T-cell (primary cell): ENCODE data around the gene EP400. TPM values are rescaled to one million over a fixed set of nuclear protein-coding genes. Genes with fewer than 3 reads are reported as not detected.
"Not testable (repeated sequence)": the region's sequence is repeated elsewhere in the genome, so short reads cannot be mapped to it uniquely, and the experiment has no call there.

ENCODE experiments used
- ATAC-seq, 4 experiments: fragments of 200-7000 bp in 3 of 4; fragments of 150-1000 bp in 1 of 4; cut with Tn5 transposase; replicated peaks in 1 of 4; 1 replicate in 3 of 4; 2 replicates in 1 of 4; pipeline ENCODE4 v1.10.0; 2021; ENCODE audit warnings: moderate library complexity in 3 of 4, mild to moderate bottlenecking in 2 of 4, moderate number of reproducible peaks in 1 of 4
- CTCF ChIA-PET, 2 donors: fragments of 300-600 bp; sonication (Branson Sonifier 250); formaldehyde crosslinking; loops; one replicate each; lab custom pipeline; 2022; ENCODE audit warnings: antibody characterized with exemption in 2 of 2; lab: Charles Lee
- POLR2A ChIA-PET, 2 donors: fragments of 300-600 bp; sonication (Branson Sonifier 250); formaldehyde crosslinking; loops; one replicate each; lab custom pipeline; 2022; ENCODE audit warnings: antibody characterized with exemption in 2 of 2; lab: Charles Lee
- DNase-seq, 35 experiments: peaks; one replicate each; pipeline versions ENCODE4 v3.0.0 to v3.0.0-alpha.2; 2013 to 2023
- H3K27ac ChIP-seq: one replicate; pipeline ENCODE4 v1.5.1; 2013; ENCODE audit warnings: low read length
- H3K27me3 ChIP-seq, 2 experiments: replicated peaks in 1 of 2; 1 replicate in 1 of 2; 2 replicates in 1 of 2; pipeline versions ENCODE4 v1.6.1 to v1.7.0; 2013; ENCODE audit warnings: low read length in 1 of 2, mixed read lengths in 1 of 2; ENCODE audit not compliant: control insufficient read depth in 2 of 2, insufficient read depth in 2 of 2; ENCODE audit errors: extremely low read depth in 1 of 2
- H3K36me3 ChIP-seq, 2 donors: 1 replicate in 1 of 2; 2 replicates in 1 of 2; pipeline versions ENCODE4 v1.6.1 to v1.7.0; 2013; ENCODE audit warnings: low read length in 1 of 2; ENCODE audit not compliant: control insufficient read depth in 2 of 2, insufficient read depth in 1 of 2; ENCODE audit errors: extremely low read depth in 1 of 2
- H3K4me1 ChIP-seq, 2 experiments: 1 replicate in 1 of 2; 2 replicates in 1 of 2; pipeline versions ENCODE4 v1.6.1 to v1.7.0; 2013; ENCODE audit warnings: low read length in 2 of 2, mixed read lengths in 1 of 2; ENCODE audit not compliant: insufficient read depth in 2 of 2, control insufficient read depth in 1 of 2; ENCODE audit errors: extremely low read depth in 1 of 2
- H3K4me3 ChIP-seq, 2 donors: 1 replicate in 1 of 2; 2 replicates in 1 of 2; pipeline versions ENCODE4 v1.5.1 to v1.7.0; 2013; ENCODE audit warnings: mild to moderate bottlenecking in 2 of 2, low read length in 1 of 2, moderate library complexity in 1 of 2; ENCODE audit not compliant: control insufficient read depth in 1 of 2; ENCODE audit errors: extremely low read depth in 1 of 2
- H3K9me3 ChIP-seq: 2 replicates; pipeline ENCODE4 v1.7.0; 2013
- H3K27ac Mint-ChIP-seq, 2 donors: one replicate each; pipeline ENCODE4 v1.8.0; 2020 to 2021; ENCODE audit warnings: mild to moderate bottlenecking in 2 of 2, mixed read lengths in 2 of 2
- H3K27me3 Mint-ChIP-seq, 2 donors: one replicate each; pipeline ENCODE4 v1.8.0; 2021 to 2022; ENCODE audit warnings: mixed read lengths in 2 of 2
- H3K36me3 Mint-ChIP-seq: one replicate; pipeline ENCODE4 v1.8.0; 2021; ENCODE audit warnings: mixed read lengths
- H3K4me1 Mint-ChIP-seq, 3 donors: one replicate each; pipeline ENCODE4 v1.8.0; 2020 to 2022; ENCODE audit warnings: mixed read lengths in 3 of 3, mild to moderate bottlenecking in 1 of 3
- H3K4me3 Mint-ChIP-seq, 3 donors: one replicate each; pipeline ENCODE4 v1.8.0; 2020 to 2022; ENCODE audit warnings: mild to moderate bottlenecking in 3 of 3, mixed read lengths in 3 of 3, moderate library complexity in 3 of 3
- H3K9me3 Mint-ChIP-seq, 3 donors: one replicate each; pipeline ENCODE4 v1.8.0; 2020 to 2022; ENCODE audit warnings: mixed read lengths in 3 of 3
- whole genome bisulfite sequencing: methylation state at CpG from one replicate; pipeline ENCODE4 v1.1.5; 2013; ENCODE audit warnings: missing lambda C conversion rate; ENCODE audit not compliant: insufficient coverage; 5-methylcytosine and 5-hydroxymethylcytosine counted together
- total RNA-seq, 35 experiments: library from RNA in 6 of 35; stranded (reverse) in 6 of 35; fragments of 120-200 nt in 1 of 35; gene quantifications; one replicate each; pipeline versions ENCODE4 v1.2.1 to v1.2.4 and lab custom pipeline; 2013 to 2026

EP400 gene
- total RNA-seq, 5 donors from 2014 or later (not counting 1 experiment from before 2014, with no cell fraction given) = 75.7 to 84.3 (median 79.2) TPM

DNA sequence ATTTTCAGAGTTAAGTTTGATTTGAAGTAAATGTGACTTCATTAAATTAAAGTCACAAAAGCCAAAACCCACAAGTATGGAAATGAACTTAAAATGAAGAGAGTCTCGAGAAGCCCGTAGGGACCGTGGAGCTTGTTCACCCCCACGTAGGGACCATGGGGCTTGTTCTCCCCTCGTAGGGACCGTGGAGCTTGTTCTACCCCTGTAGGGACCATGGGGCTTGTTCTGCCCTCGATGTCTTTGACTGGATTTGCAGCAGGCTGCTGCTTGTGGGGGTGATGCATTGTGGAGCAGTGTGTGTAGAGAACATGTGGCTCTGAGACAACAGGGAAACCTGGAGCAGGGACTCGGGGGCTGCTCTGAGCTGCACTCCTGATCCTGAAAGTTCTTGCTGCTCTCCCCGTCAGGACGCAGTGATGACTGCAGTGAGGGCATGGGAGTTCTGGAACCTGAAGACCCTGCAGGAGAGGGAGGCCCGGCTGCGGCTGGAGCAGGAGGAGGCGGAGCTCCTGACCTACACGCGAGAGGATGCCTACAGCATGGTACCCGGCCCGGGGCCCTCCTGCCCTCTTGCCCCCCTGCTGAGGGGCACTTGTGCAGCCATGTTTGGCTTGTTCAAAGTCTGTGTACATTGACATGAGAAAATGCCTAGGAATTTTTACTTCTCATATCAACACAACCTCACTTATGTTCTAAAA lies 94.2 kb downstream of the EP400 start:
- Mint-ChIP-seq H3K4me3 (no peak overlapping the region), H3K27me3 (no peaks in the 10 kb centered on the region), H3K36me3 (peaks cover 59% of the 10 kb centered on the region), H3K9me3 (no peaks in the 10 kb centered on the region), H3K4me1 (peaks cover 0 to 8% (median 2%) of the 10 kb centered on the region in 3 donors), H3K27ac (no peak overlapping the region)
- CTCF ChIA-PET = interaction anchor here in 1 of 2 donors (0.6 kb wide), 1 partner anchor 10 kb away, joined by 3 read pairs; no protein-coding TSS in a partner anchor
- Histone ChIP-seq H3K27ac (no peak overlapping the region), H3K4me1 (no peaks in the 10 kb centered on the region), H3K4me3 (no peak overlapping the region), H3K27me3 (no peaks in the 10 kb centered on the region), H3K9me3 (no peaks in the 10 kb centered on the region), H3K36me3 (peaks cover 25 to 79% of the 10 kb centered on the region in 2 donors)
- DNase-seq (no peak), ATAC-seq (no peak)
- 92% methylated on average over 9 of the region's 17 CpGs for WGBS
- POLR2A ChIA-PET = no interaction called here

DNA sequence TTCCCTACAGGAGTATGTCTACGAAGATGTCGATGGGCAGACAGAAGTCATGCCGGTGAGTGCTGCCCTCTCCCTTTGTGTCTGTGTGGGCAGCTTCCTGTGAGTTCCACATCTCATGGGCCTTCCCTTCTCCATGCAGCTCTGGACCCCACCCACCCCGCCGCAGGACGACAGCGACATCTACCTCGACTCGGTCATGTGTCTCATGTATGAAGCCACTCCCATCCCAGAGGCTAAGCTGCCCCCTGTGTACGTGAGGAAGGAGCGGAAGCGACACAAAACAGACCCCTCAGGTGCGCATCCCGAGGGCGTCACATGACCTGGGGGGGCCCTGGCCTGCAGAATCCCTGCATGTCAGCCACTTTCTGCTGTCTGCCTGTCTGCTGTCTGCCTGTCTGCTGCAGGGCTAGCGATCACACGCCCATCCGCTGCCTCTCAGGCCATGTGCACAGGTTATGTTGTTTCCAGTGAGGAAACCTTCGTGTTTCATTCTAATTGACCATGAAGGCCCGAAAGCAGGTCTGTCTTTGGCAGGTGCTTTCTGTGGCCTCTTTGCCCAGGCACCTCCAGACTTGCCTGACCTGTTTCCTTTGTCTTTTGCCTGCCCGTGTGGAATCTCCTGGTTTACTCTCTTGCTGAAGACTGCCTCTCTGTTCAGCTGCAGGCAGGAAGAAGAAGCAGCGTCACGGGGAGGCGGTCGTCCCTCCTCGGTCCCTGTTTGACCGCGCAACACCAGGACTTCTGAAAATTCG lies 95.1 kb downstream of the EP400 start:
- Histone ChIP-seq H3K27me3 (no peaks in the 10 kb centered on the region), H3K27ac (no peak overlapping the region), H3K36me3 (peaks cover 25 to 79% of the 10 kb centered on the region in 2 donors), H3K4me1 (no peaks in the 10 kb centered on the region), H3K4me3 (no peak overlapping the region), H3K9me3 (no peaks in the 10 kb centered on the region)
- ChIA-PET CTCF (no interaction called here), POLR2A (no interaction called here)
- peaks cover 0 to 8% (median 2%) of the 10 kb centered on the region in 3 donors for H3K4me1 Mint-ChIP-seq
- no peak for DNase-seq
- no peaks in the 10 kb centered on the region for H3K27me3 Mint-ChIP-seq
- H3K4me3 Mint-ChIP-seq = no peak overlapping the region
- H3K9me3 Mint-ChIP-seq = no peaks in the 10 kb centered on the region
- ATAC-seq = no peak
- peaks cover 61% of the 10 kb centered on the region for H3K36me3 Mint-ChIP-seq
- peak overlapping the region in 1 of 2 donors; percentile 4 for H3K27ac Mint-ChIP-seq
- over 99% methylated on average over 24 of the region's 29 CpGs for WGBS

DNA sequence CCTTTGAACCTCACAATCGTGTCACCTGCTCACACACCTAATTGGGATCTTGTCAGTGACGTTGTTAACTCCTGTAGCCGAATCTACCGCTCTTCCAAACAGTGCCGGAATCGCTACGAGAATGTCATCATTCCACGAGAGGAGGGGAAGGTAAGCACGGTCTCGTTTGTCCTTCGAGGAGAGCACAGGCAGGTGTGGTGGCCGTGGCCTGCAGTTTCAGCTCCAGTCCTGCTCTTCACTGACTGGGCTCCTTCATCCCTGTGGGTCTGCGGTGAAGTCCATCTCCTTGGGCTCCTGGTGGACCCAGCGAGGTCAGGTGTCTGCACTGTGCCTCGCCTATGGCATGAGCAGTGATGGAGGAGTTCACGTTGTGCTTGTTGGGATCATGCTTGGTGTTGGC lies 96.0 kb downstream of the EP400 start:
- Mint-ChIP-seq H3K9me3 (no peaks in the 10 kb centered on the region), H3K27me3 (no peaks in the 10 kb centered on the region), H3K36me3 (peaks cover 65% of the 10 kb centered on the region), H3K27ac (no peak overlapping the region), H3K4me1 (peaks cover 0 to 7% (median 2%) of the 10 kb centered on the region in 3 donors), H3K4me3 (no peak overlapping the region)
- ATAC-seq (no peak), DNase-seq (no peak)
- H3K27ac ChIP-seq = no peak overlapping the region
- WGBS = 96% methylated on average over 14 of the region's 16 CpGs
- peaks cover 24 to 82% of the 10 kb centered on the region in 2 donors for H3K36me3 ChIP-seq
- no peak overlapping the region for H3K4me3 ChIP-seq
- no peaks in the 10 kb centered on the region for H3K27me3 ChIP-seq
- CTCF ChIA-PET = no interaction called here
- POLR2A ChIA-PET = no interaction called here
- no peaks in the 10 kb centered on the region for H3K4me1 ChIP-seq
- H3K9me3 ChIP-seq = no peaks in the 10 kb centered on the region

DNA sequence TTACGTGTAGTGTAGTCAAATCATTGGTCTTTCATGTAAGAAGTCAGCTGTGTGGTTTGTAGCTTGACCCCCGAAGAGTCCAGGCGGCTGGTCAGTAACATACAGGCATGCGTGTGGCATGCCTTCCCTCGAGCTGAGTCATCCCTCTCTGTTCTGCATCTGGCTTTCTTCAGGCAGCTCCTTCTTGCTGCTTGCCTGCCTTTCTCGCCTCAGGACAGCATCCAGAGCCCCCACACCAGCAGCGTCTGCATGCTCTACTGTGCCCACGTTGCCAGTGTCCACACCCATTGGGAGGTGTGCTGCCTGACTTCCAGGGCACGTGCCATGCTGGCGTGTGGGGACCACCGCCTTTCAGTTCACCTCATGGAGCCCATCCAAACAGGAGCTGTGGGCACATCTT lies 96.8 kb downstream of the EP400 start:
- no peak overlapping the region for H3K27ac ChIP-seq
- Mint-ChIP-seq H3K27me3 (no peaks in the 10 kb centered on the region), H3K27ac (no peak overlapping the region), H3K36me3 (peaks cover 72% of the 10 kb centered on the region), H3K4me1 (peaks cover 0 to 5% (median 1%) of the 10 kb centered on the region in 3 donors), H3K4me3 (no peak overlapping the region), H3K9me3 (no peaks in the 10 kb centered on the region)
- ATAC-seq (no peak), DNase-seq (no peak)
- ChIA-PET POLR2A (no interaction called here), CTCF (no interaction called here)
- H3K4me3 ChIP-seq = no peak overlapping the region
- no peaks in the 10 kb centered on the region for H3K4me1 ChIP-seq
- no peaks in the 10 kb centered on the region for H3K9me3 ChIP-seq
- WGBS = 96% methylated on average over 9 of the region's 11 CpGs
- H3K27me3 ChIP-seq = no peaks in the 10 kb centered on the region
- peaks cover 21 to 84% of the 10 kb centered on the region in 2 donors for H3K36me3 ChIP-seq

DNA sequence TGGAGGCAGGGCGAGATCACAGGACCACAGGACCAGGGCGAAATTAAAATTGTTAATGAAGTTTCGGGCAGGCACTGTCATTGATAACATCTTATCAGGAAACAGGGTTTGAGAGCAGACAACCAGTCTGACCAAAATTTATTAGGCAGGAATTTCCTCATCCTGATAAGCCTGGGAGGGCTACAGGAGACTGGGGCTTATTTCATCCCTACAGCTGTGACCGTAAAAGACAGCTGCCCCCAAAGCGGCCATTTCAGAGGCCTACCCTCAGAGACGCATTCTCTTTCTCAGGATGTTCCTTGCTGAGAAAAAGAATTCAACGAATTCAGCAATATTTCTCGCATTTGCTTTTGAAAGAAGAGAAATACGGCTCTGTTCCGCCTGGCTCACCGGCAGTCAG lies 97.9 kb downstream of the EP400 start:
- POLR2A ChIA-PET, ATAC-seq: not testable (repeated sequence)

DNA sequence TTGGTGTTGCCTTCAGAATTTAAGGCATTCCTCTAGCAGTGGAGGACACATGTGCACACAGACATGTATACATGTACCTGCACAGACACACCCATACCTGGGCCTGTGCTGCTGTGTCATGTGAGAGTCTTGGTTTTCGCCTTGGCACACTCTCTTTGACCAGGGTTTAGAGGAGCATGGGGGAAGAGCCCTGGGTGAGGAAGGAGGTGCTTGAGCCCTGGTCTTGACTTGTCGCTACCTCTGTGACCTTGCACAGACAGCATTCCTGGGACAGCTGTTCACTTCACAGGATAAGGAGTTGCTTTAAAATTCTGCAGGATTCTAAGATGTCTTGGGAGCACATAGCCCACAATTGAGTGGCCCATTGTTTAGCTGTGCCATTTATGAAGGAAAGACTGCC lies 99.7 kb downstream of the EP400 start:
- Histone ChIP-seq H3K4me3 (no peak overlapping the region), H3K27me3 (no peaks in the 10 kb centered on the region), H3K36me3 (peaks cover 12 to 80% of the 10 kb centered on the region in 2 donors), H3K27ac (no peak overlapping the region), H3K9me3 (no peaks in the 10 kb centered on the region), H3K4me1 (no peaks in the 10 kb centered on the region)
- H3K9me3 Mint-ChIP-seq = no peaks in the 10 kb centered on the region
- no peak for DNase-seq
- no peak for ATAC-seq
- ChIA-PET CTCF (no interaction called here), POLR2A (no interaction called here)
- H3K4me1 Mint-ChIP-seq = no peaks in the 10 kb centered on the region
- no peaks in the 10 kb centered on the region for H3K27me3 Mint-ChIP-seq
- H3K36me3 Mint-ChIP-seq = peaks cover 77% of the 10 kb centered on the region
- no peak overlapping the region for H3K4me3 Mint-ChIP-seq
- H3K27ac Mint-ChIP-seq = no peak overlapping the region
- WGBS = 94% methylated on average over 2 of the region's 2 CpGs

More for the DNA sequence above, 97.9 kb downstream of the EP400 start:
- H3K4me1 Mint-ChIP-seq, H3K9me3 Mint-ChIP-seq, H3K9me3 ChIP-seq, H3K27me3 Mint-ChIP-seq, H3K27ac ChIP-seq, H3K4me3 Mint-ChIP-seq, H3K27me3 ChIP-seq, DNase-seq, H3K4me1 ChIP-seq, H3K4me3 ChIP-seq, H3K27ac Mint-ChIP-seq, CTCF ChIA-PET: not testable (repeated sequence)
- WGBS = 88% methylated on average over 5 of the region's 11 CpGs
- H3K36me3 ChIP-seq = peaks cover 20 to 82% of the 10 kb centered on the region in 2 donors
- H3K36me3 Mint-ChIP-seq = peaks cover 72% of the 10 kb centered on the region
